GM13976 (cell line): ENCODE results near the gene EEIG1.

Experiments
- DNase-seq: peaks from one replicate; pipeline ENCODE4 v3.0.0; 2012; ENCODE audit warnings: low spot score
- CTCF ChIP-seq: IDR thresholded peaks from 2 replicates; pipeline ENCODE4 v1.5.1; 2012; ENCODE audit warnings: borderline replicate concordance, mild to moderate bottlenecking; ENCODE audit not compliant: insufficient read depth; ENCODE audit errors: extremely low read depth, missing control alignments, control extremely low read depth
- in situ Hi-C: fragments of 300-500 bp; cut with MboI; formaldehyde crosslinking; loops from one replicate; pipeline ENCODE4 v1.12.0; 2022; ENCODE audit warnings: low sequenced_read_pairs, mixed read lengths, inconsistent platforms; ENCODE audit not compliant: unreplicated experiment

Gene EEIG1

DNA sequence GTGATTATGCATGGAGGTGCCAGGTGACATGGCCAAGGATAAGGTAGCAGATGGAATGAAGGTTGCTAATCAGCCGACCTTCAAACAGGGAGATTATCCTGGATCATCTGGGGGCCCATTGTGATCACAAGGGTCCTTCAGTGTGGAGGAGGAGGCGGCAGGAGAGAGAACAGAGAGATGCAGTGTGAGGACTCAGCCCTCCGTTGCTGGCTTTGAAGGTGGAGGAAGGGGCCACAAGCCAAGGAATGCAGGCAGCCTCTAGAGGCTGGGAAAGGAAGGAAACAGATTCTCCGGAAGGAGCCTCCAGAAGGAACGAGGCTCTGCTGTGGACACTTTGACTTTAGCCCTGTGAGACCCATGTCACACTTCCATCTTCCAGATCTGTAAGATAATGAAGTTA, 27.4 kb upstream of the EEIG1 start:
- TF ChIP-seq CTCF = no peak
- in situ Hi-C loops = no loop called here
- DNase-seq = no peak

- in situ Hi-C loops = no loop called here
- DNase-seq = peak; percentile 77
- TF ChIP-seq CTCF = no peak
Observed at GRCh38 chr9:128007566-128008138, 26.9 kb upstream of the EEIG1 start.

- TF ChIP-seq CTCF = no peak
- DNase-seq = no peak
- in situ Hi-C loops = no loop called here
Observed at GRCh38 chr9:128006332-128006996, 25.7 kb upstream of the EEIG1 start.

DNA sequence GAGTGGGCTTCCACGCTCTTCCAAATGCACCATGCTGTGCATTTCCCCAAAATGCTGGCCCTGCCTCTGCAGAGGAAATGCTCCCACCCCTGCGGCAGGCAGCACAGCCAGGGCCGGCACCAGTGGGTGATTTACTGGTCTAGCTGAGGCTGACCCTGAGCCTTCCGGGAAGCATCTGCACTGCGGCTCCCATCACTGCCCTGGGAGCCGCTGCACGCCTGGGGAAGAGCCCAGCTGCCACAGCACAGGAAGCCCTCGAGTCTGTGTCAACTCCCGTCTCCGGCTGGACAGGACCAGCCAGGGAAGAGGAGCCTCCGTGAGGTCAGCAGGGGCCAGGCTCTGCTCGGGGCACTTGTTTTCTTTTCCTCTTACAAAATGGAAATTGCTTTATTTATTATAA, 25.1 kb upstream of the EEIG1 start:
- in situ Hi-C loops = no loop called here
- no peak for DNase-seq
- TF ChIP-seq CTCF = no peak

GRCh38 chr9:128003966-128004604, 23.3 kb upstream of the EEIG1 start:
- in situ Hi-C loops = no loop called here
- no peak for DNase-seq
- TF ChIP-seq CTCF = no peak

DNA sequence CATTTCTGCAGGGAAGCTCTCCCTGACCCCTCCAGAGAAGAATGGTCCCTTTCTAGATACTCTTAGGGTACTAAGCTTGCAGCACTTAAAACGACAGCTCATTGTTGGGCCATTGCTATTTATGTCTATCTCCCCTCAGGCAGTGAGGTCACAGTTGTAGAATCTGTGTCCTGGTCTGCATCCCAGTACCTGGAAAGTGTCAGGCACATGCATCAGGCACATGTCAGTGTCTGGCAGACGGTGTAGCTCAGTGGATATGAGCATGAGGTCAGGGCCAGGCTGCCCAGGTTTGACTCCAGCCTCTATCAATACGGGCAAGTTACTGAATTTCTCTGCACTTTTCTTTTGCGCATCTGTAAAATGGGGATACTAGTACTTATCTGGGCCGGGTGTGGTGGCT, 22.2 kb upstream of the EEIG1 start:
- DNase-seq = no peak
- in situ Hi-C loops = no loop called here

More for the DNA sequence above, 22.2 kb upstream of the EEIG1 start:
- TF ChIP-seq CTCF = no peak
